ENCODE results near the gene EVL.
"Not testable (repeated sequence)": the region's sequence is repeated elsewhere in the genome, so short reads cannot be mapped to it uniquely, and the experiment has no call there.

Gene EVL

DNA sequence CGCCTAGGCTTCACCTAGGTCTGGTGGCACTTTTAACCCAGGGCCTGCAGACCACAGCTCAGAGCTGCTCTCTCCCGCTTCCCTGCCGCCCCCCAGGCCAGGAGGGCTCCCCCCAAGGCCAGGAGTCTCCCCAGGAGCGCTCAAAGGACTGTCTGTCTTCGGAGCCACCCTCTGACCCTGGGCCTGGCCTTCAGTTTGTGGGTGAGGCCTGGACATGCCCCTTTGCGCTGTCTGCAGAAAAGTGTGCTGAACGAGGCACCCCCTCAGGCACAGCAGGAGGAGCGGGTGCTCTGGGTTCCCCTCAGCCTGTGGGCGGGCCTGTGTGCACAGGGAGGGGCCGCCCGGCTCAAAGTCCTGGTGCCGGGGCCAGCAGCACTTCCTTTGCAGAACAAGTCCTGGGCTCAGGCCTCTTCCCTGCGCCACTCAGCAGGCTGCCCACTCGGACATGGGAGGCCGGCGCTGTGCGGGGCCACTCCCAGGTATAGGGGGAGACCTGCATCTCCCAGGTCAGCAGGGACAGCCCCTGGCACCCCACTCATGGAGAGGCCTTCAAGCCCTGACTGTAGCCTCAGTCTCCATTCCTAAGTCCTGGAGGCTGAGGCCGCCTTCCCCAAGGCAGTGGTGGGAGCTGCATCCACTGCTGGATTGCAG is 79.9 kb downstream of the EVL start:
- DNase-seq, result no peak

DNA sequence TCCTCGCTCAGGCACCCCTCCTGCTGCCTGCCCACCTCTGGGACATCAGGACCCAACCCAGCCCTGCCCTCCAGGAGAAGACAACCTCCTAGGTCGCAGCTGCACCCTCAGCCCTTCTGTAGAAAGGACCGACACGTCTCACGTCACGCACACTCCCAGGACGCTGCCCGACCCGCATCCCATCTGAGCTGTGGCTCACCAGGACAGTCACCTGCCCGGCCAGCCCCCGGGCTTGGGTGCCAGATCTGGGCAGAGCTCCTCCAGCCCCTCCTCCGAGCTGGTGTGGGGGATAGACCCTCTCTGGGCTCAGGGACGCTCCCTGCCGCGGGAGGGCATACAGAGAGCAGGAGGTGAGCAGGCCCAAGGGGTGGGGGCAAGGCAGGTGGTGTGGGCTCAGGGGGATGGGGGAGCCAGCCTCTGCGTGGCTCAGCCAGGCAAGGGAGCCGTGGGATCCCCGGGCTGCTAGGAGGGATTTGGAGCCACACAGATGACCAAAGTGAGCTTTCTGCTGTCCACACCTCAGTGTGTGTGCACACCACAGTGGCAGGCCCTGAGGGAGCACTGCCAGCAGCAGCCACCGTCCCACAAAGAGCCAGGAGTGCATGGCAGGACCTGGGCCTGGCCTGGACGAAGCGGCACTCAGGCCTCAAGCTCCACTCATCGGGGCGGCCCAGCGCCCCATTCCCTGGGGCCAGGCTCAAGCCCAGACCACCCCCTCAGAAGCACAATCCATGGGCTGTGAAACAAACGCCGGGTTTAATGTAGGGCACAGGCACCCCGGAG is 80.7 kb downstream of the EVL start:
- no peak for DNase-seq

DNA sequence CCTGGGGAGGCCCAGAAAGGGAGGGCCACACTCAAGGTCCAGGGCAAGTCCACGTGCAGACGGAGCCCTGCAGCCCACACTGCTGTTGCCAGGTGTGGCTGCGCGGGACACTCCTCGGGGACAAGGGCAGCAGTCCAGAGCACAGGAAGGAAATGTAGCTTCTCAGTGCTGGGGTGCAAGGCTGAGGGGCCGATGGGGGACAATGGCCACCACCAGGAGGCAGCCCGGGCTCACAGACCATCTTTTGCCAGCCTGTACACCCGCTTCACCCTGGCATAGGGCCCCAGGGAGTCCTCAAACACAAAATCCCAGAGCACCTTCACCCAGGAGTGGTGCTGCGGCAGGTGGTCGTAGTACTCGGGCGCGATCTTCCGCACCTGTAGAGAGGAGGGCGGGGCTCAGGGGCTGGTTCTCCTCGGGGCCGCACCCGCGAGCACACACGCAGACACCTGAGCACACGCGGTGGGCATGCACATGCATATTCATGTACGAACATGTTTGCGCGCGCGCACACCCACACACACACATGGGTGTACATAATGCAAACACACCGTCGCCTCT is 81.4 kb downstream of the EVL start:
- DNase-seq, result no peak

DNA sequence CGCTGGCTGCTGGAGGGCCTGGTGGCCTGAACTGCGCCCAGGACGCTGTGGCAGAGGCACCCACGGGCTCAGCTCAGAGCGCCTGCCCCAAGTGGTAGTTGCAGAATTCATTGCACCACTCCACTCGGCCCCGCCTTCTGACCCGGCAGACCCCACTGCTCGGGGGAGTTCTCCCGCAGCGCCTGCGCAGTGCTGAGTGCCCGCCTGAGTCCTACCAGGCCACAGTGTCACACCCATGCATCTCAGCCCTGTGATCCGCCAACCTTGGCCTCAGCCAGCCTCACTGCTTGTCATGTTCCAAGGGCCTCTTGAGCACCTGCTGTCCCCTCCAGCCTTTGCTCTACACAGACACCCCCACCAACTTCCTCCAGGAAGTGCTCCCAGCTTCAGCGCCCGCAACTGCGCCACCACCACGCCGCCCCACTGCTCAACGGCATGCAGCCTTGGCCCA is 82.0 kb downstream of the EVL start:
- peak in 1 of 56 donors; percentile 13 for DNase-seq

DNA sequence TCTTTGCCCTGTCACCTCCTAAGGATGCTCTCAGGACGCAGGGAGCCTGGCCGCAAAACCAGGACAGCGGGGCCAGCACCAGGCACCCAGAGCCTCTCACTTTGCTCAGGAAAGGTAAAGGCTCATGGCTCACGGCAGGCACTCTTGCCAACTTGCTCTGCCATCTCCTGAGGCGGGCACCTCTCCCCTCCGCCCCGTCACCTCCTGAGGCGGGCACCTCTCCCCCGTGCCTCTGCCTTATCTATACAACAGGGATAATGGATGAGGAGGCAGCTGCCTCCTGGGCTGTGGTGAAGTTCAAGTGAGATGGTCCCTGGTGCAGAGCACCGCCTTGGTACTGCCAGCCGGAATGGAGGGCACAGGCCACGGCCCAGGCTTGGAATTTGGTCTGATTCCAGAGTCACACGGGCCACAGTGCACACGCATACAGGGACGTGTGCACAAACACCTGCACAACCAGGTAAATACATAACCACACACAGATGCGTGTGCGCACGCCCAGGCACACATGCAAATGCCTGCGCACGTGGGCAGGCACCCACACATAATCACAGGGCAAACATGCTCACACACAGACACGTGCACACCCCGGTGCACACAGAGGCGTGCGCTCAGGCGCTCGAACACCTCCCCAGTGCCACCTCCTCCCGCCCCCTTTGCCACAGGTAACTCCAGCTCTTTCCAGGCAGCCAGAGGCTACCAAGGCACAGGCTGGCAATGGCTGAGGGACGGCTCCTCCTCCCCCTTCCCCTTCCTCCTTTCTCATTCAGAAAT is 82.7 kb downstream of the EVL start:
- peak in 23 of 56 donors; percentile 12 to 77 (median 42) for DNase-seq

DNA sequence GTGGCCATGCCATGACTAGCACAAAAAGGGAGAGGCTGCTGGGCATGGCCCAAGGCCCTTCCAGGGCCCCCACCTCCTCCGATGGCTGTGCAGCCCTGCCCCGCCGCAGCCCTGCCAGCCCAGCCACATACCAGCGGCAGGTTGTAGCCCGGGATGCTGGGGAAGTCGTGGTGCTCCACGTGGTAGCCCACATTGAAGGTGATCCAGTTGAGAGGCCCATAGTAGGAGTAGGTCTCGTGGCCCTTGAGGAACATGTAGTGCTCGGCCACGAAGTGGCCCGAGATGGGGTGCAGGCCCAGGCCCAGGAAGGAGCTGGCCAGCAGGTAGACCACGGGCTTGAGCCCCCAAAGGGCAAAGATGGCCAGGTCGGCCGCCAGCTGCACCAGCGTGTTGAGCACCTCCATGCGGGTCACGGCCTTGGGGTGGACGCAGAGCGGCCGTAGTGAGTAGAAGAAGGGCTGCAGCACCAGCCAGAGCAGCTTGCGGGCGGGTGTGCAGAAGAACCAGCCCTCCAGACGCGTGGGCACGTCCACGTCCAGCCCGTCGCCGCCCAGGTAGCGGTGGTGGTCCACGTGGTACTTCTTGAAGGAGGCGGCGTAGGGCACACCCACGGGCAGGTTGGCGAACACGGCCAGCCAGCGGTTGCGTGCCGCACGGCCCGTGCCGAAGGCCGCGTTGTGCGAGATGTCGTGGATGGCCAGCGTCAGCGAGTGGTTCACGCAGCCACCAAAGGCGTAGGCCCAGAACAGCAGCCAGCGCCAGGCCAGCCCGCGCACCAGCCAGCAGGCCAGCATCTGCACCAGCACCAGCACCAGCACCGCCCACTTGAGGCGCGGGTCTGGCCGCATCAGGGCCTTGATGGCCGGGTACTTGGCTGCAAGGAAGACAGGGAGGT is 83.9 kb downstream of the EVL start:
- DNase-seq, result no peak

DNA sequence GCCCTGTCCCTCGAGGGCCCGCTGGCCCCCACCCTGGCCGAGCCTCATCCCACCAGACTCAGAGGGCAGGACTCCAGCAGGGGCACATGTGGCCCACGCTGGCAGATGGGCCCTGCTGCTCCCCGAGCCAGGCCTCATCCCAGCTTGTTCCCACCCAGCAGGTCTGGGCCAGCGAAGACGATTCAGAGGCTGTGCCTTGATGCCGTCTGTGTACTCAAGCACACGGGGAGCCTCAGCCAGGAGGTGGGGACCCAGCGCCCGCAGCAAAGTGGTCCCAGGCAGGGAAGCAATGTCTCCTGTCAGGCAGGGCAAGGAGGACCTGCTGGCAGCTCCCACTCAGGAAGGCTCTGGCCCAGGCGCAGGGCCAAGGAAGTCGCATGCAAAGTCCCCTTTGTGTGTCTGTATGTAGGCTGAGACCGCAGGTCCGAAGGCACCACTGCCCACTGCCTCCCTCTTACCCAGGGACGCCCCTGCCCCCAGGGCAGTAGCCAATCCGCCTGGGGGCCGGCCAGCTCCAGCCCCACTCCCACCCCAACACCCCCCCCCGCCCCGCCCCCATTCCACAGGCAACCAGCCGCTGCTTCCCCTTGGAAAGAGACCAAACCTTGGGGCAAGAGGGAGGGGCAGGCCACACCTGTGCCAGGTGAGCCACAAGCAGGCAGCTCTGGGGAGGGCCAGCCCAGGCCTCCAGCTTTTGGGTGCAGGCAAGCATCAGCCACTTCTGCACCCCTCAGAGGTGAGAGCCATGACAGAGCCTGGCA is 84.8 kb downstream of the EVL start:
- DNase-seq, result no peak

DNA sequence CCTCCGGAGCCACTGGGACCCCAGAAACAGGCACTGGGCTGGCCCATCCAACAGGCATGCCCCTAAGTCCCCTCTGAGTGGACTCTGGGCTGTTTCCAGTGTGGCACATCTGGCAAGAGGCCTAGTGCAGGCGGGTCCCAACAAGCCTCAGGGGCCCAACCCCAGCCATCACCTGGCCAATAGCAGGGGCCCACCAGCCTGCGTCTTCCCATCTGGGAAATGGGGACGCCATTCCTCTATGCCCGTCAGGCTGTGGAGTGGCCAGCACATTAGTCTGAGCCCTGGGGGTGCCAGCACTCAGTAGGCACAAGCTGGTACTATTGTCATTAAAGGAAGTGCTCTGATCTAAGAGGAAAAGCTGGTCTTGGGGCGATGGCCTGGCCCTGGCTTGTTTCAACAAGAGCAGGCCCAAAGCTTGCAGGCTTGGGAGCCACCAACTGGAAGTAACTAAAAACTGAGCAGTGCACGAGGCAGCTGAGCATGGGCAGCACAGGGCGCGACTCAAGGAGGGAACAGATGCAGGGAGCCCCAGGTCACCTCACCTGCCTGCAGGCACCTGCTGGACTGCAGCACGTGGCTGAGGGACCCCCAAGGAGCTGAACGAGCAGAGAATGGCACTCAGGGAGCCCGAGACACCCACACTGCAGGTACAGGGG is 85.8 kb downstream of the EVL start:
- DNase-seq, result no peak

DNA sequence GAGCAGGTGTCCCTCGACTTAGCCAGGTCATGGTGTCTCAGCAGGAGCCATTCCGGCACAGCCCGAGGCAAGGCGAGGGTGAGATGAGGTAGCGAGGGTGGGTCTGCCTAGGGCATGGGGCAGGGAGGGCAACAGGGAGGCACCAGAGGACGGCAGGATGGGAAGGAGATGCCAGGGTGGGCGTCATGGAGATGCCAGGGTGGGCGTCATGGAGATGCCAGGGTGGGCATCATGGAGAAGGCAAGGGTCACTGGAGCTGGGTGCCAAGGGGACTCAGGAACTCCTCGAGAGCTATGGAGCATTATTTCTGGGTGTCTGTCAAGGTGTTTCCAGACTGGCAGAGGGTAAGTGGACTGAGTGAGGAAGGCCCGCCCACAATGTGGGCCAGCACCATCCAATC is 86.9 kb downstream of the EVL start:
- no peak for DNase-seq

DNA sequence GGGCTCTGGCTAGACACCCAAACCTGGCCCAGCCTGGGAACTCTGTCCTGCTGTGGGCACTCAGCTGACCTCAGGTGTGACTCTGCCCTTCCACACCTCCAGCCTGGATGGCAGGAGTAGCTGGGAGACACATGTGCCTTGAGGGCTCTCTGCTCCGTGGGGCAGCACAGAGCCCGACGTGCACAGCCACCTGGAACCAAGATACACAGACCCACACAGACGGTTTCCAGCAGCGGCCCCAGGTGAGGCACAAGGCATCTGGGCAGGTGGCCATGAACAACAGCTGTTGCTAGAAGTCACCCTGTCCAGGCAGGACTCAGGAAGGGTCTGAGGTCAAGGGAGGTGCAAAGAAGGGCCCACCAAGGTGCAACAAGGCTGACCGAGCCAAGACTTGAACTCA is 88.3 kb downstream of the EVL start:
- DNase-seq, result no peak

DNA sequence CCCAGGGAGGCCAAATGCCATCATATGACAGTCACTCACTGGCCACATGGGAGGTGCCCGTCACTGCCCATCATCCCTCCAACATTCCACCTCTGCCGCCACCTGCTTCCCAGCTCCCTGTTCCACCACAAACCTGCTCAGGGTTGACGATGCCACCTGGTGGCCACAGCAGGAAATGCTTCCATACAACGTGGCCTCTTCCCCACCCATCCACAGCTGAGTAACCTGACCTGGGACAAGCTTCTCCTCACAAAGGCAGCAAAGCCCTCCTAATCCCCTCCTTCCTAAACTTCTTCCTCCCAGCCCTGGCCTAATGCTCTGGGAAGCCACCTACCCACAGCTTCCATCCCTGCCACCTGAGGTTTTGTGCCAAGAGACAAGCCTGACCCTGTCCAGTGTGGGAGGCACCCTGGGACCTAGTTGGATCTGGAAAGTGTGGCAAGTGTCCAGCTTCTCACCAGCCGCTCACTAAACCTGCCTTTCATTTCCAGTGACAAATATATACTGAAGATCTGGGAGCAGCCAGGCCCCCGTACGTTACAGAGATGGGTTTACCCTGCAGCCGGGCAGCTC is 89.9 kb downstream of the EVL start:
- DNase-seq, result no peak

DNA sequence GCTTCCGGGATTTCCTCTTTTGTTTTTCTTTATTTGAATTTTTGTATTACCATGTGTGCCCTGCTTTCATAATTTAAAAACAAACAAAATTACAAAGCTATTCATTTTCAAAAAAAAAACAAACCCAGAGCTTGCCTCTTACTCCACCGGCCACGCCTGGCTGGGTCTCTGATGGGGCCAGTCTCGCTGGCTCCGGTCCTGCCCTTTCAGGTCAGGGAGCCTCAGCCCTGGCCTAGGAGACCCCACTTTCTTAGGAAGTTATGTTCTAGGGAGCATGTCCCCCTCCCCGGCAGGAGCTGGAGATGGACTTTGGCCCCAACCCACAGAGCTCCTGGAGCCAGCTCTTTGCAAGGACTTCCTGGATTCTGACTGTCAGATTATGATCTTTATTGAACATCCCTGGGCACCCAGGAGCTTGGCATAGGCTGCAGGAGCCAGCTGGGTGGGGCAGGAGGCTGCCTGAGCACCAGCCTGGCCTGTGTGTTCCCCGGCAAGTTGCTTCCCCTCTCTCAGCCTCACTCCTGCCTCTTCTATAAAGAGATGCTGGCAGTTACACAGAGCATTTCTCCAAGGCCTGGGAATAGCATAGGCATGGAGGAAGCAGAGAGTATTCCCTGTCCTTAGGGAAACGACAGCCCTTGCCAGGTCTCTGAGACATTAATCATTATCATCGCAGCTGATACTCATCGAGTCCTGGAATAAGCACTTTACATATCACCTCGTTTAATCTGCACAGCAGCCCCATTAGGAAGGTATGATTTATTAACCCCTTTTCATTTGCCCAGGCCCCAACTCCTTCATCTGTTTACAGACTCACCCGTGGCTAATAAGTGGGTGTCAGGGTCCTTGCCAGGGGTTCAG is 90.8 kb downstream of the EVL start:
- no peak for DNase-seq

DNA sequence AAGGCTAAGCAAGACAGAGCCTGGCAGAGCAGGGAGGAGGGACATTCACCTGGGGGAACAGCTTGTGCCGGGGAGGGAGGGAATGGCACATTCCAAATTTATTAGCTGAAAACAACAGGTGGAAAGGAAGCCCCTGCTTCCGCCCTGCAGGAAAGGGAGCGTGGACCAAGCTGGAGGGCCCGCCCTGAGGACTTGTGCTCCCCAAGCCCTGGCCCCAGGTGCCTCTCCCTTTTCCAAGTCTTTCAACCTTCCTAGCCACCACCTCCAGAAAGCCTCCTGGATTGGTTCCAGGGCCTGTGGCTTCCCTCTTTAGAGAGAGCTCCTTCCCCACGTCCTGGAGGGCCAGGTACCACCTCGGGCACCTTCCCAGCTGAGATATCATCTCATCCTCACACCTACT is 91.6 kb downstream of the EVL start:
- DNase-seq, result no peak

DNA sequence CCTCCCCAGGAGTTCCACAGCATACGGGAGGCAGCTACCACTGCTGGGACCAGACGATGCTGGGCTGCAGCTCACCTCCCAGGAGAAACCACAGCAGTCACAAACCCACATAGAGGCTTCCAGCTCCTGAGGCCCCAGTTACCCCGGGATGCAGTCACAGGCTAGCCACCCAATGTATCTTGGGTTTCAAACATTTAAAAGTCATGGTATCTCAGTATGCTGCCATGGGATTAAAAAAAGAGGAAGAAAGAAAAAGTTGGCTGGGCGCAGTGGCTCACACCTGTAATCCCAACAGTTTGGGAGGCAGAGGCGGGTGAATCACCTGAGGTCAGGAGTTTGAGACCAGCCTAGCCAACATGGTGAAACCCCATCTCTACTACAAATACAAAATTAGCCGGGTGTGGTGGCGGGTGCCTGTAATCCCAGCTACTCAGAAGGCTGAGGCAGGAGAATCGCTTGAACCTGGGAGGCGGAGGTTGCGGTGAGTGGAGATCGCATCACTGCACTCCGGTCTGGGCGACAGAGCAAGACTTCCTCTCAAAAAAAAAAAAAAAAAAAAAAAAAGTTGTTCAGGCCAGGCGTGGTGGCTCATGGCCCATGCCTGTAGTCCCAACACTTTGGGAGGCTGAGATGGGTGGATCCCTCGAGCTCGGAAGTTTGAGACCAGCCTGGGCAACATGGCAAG is 92.5 kb downstream of the EVL start:
- not testable (repeated sequence) for DNase-seq

DNA sequence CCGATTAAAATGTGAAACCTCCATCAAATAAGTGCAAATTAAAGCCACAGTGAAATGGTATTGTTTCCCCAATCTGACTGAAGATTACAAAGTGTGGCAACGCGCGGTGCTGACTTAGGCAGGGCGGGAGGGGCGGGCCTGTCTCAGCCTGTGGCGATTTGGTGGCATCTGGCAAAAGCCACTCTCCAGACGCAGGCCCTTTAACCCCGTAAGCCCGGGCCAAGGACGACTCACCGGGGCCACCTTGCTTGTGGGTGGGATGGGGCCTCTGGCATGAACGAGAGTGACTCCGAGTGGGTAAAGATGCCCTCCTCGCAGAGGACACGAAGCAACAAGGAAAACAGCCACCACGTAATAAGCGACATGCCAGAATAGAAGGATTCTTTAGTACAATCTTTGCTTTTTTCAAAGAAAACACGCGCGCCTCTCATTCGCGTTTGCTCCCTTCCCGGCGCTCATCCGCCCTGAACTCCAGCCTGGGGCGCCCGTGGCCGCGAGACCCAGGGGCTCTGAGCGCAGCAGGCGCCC is 93.4 kb downstream of the EVL start:
- DNase-seq, result peak in 1 of 56 donors; percentile 21

DNA sequence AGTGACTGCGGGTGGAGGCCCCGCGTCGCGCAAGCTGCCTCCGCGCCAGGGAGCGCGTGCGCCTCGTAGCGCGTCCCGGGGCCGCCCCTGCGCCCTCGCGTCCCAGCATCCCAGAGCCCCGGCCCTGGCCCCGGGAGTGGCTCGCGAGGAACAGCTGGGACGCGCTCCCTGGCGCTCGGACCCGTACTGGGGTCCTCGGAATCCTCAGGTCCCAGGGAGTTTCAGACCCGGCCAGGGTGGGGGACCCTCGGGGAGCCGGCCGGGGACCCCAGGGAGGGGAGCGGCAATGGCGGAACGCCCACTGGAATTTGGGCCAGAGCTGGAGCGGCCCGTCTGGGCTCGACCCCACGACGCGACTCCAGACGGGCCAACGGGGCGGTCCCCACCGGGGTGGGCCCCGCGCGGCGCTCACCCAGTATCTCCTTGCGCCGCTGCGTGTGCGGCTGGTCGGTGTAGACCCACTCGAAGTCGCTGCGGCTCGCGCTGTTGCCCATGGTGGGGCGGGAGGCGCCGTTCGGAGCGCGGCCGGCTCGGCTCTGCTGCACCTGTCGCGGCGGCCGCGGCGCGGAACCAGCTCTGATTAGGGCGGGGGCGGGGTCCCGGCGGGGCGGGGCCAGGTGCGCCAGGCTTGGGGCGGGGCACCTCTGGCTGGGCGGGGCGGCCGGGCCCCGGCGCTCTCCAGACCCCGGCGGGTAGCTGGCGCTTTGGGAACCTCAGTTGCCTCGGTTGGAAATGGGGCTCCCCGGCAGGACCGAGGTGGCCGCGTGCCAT is 94.1 kb downstream of the EVL start, which contains the start of gene DEGS2:
TSS of gene DEGS2 (minus strand) at position 552 of the 771 bp plus-strand sequence. CDS start at position 494, 58 bp downstream.
- peak in 6 of 56 donors; percentile 21 to 58 (median 34) for DNase-seq

All from nucleus accumbens (tissue), 56 donors.